Endothelial cell of hepatic sinusoid (primary cell): ENCODE measurements around the gene ZCCHC10.
"Not testable (repeated sequence)": the region's sequence is repeated elsewhere in the genome, so short reads cannot be mapped to it uniquely, and the experiment has no call there.

Experiments used
- in situ Hi-C: cut with HindIII; loops from 2 replicates; pipeline ENCODE4 v1.10.0; 2017; ENCODE audit warnings: low sequenced_read_pairs

The ZCCHC10 gene

DNA sequence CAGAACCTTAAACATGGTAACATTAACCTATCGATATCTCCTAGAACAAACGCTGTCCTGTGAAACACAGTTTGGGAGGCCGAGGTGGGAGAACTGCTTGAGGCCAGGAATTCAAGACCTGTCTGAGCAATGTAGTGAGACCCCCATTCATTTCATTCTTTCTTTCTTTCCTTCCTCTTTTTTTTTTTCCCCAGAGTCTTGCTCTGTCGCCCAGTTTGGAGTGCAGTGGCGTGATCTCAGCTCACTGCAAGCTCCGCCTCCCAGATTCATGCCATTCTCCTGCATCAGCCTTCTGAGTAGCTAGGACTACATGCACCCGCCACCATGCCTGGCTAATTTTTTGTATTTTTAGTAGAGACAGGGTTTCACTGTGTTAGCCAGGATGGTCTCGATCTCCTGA is 20.2 kb upstream of the ZCCHC10 start:
- in situ Hi-C loops: not testable (repeated sequence)

DNA sequence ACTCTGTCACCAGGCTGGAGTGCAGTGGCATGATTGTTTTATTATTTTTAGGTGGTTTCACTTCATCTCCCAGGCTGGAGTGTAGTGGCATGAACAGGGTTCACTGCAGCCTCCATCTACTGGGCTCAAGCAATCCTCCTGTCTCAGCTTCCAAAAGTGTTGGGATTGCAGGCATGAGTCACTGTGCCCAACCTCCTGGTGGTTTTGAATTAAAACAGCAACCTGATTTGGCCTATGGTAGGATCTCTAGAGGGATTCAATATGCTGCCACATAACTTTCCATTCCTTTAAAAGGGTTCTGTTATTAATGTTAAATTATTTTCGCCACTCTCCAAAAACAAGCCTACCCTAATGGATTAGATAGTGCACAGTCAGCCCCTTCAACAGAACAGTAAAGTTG is 15.6 kb upstream of the ZCCHC10 start:
- in situ Hi-C loops: no loop called here

DNA sequence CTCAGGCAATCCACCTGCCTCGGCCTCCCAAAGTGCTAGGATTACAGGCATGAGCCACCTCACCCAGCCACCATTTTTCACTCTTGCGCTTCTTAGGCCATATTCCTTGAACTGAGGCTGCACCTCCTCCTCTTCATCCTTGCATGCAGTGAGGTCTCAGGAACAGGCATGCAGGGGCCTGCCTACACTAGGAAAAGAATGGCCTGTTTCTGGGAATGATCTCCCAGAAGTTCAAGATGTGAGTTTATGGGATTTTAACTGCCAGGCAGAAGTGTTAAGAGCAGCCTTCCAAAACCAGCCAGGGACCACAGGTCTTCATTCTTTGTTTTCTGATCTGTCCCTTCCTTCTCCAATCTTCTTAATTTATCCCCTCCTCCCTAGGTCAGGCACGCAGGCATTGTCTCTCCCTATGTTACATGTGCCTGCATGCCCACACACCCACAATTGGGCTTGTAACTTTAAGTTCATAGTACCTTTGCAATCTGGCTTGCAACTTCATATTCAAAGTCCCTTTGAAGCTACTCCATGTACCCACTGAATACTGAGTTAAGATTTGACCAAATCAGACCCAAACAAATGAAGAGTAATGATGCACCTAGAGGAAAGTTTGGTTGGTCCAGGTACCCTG is 14.9 kb upstream of the ZCCHC10 start:
- in situ Hi-C loops: no loop called here

DNA sequence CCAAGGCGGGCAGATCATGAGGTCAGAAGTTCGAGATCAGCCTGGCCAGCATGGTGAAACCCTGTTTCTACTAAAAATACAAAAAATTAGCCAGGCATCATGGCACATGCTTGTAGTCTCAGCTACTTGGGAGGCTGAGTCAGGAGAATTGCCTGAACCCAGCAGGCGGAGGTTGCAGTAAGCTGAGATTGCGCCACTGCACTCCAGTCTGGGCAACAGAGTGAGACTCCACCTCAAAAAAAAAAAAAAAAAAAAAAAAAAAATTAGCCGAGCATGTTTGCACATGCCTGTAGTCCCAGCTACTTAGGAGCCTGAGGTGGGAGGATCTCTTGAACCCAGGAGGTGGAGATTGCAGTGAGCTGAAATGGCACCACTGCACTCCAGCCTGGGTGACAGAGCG is 10.3 kb upstream of the ZCCHC10 start:
- in situ Hi-C loops: not testable (repeated sequence)

DNA sequence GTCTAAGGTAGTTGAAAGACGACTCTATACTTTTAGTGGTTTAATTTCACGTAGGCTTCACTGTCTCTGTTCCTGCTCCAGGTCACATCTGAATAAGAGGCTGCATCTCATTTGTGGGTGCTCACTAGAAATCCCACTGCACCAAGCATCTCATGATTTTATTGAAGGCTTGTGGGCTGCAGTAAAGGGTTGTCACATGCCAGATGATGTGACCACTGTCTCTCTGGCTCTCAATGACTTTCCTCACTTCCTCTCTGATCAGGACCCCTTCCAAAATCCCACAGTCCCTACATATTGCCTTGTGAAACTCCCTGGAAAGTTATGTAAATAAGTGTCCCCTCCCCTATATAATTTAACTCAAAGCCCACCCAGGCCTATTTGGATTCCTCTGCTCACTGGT is 8.9 kb upstream of the ZCCHC10 start:
- in situ Hi-C loops: no loop called here

DNA sequence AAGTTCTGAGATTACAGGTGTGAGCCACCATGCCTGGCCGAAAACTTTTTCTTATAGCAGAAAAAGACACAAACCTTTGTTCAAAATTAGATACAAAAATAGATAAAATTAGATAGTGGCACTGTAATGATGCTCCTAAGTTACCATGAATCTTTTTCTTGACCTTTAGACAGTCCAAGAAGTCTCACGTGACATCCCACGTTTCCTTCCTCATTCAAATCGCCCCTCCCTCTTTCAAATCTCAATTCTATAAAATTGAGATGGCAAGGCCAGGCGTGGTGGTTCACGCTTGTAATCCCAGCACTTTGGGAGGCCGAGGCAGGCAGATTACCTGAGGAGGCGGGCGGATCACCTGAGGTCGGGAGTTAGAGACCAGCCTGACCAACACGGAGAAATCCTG is 7.7 kb upstream of the ZCCHC10 start:
- in situ Hi-C loops: no loop called here

DNA sequence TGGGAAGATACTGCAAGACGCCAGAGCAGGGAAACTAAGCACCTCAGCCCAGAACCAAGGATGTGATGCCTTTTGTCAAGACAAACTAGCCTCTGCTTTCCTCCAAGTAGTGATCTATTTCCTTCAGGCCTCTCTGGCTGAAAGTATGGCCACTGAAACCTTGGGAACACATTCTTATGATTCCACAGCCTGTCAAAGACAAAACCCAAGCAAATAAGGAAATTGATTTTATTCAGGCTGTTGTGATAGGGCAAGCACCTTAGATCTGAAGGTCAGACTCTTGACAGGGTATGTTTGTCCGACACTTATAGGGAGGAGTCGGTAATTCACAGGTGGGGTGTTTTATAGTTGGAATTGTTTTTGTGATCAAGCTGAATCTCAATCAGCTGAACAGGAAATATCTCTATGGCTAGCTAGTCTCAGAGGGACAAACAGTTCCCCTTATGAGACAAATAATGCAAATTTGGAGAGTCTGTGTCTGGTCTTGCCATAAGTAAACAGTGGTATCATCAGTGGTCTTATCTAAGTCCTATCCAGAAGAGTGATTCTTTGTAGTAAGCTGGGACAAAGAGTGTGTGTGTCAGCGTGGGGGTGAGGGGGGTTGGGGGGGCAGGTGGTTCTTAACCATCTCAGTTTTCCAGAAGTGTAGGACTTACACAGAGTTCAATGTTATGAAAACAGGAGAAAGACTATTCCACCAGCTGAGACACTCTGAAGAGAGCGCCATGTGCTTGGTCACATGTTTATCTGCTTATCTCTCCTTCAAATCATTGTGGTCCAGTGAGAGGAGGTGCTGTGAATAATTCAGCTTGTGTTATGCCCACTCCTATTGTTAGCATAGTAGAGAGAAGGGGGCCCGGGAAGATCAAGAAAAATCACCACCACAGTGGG is 6.7 kb upstream of the ZCCHC10 start:
- in situ Hi-C loops: no loop called here

DNA sequence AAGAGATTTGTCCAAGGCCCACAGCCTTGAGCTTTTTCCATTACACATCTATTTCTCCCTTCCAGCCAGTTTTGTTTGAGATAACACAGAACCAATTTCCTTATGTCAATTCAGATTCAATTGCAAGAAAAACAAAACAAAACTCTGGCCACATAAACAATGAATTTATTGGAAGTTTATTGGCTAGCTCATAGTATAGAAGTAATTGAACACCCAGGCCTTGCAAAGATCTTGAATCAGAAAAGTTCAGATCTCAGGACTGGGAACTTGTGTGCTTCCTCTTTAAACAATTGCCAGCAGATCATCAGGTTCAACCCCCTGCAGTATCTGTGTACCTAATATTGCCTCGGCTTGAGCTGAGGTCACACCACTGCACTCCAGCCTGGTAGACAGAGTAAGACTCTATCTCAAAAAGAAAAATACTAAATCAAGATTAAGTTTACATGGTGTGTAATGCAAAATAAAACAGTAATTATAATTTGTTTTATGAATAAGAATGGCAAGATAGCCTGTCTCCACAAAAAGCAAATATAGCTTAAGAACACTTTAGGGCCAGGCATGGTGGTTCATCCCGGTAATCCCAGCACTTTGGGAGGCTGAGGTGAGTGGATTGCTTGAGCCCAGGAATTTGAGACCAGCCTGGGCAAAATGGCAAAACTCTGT is 4.1 kb upstream of the ZCCHC10 start:
- in situ Hi-C loops: no loop called here

DNA sequence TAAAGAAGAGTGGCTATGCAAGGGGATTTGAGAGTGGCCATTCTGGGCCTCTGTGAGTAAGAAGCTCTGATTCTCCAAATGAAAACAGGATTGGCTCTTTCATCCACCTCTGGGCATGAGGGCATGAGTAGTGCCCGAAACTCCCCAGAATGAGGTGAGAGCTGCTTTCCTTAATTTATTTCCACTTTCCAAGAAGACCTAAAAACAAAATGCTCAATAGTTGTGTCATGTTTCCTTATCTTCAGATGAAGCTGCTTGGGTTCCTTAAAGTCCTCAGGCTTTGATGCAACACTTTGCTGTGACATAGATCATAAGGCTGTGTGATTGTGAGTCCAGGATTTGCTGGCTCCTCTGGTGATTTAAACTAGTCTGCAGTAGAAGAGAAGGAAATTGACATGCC is 3.1 kb upstream of the ZCCHC10 start:
- in situ Hi-C loops: no loop called here

DNA sequence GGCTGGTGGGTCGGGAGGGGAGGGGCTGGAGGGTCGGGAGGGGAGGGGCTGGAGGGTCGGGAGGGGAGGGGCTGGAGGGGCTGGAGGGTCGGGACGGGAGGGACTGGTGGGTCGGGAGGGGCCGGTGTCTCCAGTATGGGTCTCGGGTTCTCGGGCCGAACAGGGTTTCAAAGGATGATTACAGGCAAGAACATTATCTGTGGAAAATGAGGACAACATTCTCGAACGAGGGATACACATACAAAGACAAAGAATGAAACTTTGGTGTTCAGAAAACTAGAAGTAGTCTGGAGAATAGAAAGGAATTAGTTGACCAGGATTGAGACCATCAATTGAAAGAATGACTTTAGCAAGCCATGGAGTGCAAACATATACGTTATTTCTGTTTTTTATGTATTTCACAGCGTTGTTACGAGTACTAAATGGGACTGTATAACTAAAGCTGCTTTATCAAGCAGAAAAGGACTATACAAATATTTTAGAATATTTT is 360 bp upstream of the ZCCHC10 start:
- in situ Hi-C loops: no loop called here

DNA sequence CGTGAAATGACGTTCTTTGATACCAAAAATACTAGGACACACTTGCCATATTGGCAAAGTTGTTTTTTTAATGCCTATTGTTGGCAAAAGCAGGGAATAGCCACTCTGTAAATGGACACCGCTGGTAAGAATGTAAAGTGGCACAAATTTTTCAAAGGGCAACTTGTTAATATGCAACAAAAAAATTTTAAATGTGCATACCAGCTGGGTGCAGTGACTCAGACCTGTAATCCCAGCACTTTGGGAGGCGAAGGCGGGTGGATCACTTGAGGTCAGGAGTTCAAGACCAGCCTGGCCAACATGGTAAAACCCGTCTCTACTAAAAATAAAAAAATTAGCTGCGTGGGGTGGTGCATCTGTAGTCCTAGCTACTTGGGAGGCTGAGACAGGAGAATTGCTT is 6.9 kb downstream of the ZCCHC10 start:
- in situ Hi-C loops: not testable (repeated sequence)

DNA sequence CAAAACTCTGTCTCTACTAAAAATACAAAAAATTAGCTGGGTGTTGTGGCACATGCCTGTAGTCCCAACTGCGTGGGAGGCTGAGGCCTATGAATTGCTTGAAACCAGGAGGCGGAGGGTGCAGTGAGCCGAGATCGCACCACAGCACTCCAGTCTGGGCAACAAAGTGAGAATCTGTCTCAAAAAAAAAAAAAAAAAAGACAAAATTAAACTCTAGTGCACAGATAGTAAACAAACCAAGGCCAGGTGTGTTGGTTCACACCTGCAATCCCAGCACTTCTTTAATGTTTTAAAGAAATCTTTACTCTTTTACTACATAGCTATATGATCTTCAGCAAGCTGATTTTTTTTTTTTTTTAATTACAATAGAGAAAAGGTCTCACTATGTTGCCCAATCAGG is 8.4 kb downstream of the ZCCHC10 start:
- in situ Hi-C loops: no loop called here

DNA sequence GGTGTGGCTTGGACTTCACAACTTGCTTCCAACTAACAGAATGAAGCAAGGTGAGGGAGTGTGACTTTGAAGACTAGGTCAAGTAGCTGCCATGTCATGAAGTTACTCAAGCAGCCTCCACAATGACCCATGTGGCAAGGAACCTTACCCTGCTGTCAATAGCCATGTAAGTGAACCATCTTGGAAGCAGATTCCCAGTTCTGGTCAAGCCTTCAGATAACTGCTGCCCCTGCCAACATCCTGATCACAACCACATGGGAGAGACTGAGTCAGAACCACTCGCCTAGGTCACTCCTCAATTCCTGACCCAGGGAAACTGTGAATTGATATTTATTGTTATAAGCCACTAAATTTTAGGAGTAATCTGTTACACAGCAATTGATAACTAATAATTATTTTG is 10.9 kb downstream of the ZCCHC10 start:
- in situ Hi-C loops: no loop called here

DNA sequence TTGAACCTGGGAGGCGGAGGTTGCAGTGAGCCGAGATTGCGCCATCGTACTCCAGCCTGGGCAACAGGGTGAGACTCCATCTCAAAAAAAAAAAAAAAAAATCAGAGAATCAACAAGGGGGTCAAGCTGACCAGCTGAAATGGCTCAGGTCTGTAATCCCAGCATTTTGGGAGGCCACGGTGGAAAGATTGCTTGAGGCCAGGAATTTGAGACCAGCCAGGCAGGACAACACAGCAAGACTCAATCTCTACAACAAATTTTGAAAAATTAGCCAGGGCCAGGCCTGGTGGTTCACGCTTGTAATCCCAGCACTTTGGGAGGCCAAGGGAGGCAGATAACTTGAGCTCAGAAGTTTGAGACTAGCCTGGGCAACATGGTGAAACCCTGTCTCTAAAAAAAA is 17.9 kb downstream of the ZCCHC10 start:
- in situ Hi-C loops: loop anchor here (5.0 kb wide), 1 partner anchor 46 kb away; the partner anchor contains the start of gene AFF4

DNA sequence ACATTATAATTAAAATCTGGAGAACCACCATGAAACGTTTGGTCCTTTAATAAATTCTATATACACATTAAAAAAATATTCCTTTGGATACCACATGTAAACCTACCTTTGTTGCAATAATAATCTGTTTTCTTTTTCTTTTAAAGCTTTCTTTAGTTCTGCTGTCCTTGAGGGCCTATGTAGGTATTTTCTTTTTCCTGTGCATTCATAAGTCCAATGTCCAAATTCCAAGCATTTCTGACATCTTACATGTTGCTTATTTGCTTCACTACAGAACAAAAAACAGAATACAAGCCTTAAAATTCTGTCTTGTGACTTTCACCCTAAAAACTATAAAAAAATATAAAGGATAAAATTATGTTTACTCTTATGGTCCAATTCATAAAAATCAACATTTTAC is 19.7 kb downstream of the ZCCHC10 start:
- in situ Hi-C loops: loop anchor here (5.0 kb wide), 1 partner anchor 44 kb away; the partner anchor contains the start of gene AFF4

DNA sequence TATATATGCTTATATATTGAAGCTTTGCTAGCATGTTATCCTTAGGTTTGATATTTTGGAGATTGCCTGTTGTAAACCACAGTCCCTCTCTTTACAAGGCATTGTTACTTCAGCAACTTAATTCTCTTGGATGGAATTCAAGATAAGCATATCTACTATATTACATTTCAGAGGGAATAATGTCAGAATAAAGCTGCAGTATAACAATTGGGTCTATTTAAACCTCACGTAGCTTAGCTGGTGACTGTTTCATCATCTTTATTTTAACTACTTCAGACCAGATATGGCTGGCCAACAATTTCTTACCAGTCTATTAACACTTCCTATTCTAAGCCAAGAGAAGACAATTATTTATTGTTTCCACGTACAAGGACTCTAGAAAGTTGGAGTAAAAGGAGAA is 27.1 kb downstream of the ZCCHC10 start:
- in situ Hi-C loops: no loop called here

DNA sequence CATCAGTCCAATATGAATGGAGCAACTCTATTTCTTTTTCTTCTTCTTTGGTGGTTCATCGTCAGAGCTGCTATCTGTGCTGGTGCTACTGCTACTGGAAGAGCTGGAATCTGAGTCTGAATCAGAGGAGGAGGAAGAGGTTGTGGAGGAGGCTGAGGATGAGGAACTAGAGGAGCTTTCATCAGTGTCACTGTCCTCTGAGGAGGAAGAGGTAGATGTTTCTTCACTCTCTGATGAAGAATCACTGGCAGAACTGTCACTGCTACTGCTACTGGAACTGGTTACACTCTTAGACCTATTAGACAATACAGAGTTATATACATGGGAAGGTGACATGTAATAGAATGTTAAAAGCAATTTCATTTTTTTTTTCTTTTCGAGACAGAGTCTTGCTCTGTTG is 27.8 kb downstream of the ZCCHC10 start:
- in situ Hi-C loops: no loop called here

DNA sequence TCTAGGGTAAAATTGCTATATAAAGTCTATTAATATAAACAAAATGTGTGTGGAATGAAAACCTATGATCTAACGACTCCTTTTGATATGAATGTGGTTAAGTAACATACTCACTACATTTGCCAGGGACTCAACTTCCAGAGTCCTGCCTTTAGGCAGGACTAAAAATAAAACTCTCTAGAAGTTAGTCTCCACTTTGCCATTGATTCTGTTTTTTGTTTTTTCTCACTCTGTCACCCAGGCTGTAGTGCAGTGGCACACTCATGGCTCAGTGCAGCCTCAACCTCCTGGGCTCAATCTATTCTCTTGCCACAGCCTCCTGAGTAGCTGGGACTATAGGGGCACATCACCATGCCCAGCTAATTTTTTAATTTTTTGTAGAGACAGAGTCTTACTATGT is 30.0 kb downstream of the ZCCHC10 start:
- in situ Hi-C loops: no loop called here

DNA sequence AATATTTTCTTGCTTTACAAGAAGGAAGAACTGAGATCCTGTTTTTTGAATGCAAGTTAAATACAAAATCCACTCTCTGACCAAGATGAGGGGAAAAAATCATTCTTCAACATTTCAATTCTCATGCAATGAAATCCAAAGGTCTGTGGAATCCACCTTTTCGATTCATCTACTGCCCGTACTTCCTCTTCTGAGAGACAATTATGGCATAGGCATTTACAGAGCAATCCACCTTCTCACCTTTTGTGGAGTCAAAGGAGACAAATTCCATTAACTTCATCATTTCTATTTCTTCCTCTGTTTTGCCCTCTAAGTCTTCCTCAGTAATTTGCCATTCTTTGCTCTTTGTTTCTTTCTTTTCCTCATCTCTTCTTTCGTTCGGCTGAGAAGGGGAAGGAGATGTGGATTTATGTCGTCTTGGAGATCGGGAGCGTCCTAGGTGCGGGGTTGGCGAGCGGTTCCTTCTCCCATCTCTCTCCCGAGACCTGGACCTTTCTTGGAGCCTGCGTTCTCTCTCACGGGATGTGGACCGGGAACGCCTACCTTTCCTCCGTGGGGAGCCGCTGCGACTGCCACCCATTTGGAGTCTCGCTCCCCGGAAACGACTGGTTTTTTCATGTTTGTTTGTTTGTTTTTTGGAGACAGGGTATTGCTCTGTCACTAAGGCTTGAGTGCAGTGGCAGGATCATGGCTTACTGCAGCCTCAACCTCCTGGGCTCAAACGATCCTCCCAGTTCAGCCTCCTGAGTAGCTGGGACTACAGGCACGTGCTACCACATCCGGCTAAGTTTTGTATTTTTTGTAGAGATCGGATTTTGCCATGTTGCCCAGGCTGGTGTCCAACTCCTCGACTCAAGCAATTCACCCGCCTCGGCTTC is 38.6 kb downstream of the ZCCHC10 start:
- in situ Hi-C loops: no loop called here

DNA sequence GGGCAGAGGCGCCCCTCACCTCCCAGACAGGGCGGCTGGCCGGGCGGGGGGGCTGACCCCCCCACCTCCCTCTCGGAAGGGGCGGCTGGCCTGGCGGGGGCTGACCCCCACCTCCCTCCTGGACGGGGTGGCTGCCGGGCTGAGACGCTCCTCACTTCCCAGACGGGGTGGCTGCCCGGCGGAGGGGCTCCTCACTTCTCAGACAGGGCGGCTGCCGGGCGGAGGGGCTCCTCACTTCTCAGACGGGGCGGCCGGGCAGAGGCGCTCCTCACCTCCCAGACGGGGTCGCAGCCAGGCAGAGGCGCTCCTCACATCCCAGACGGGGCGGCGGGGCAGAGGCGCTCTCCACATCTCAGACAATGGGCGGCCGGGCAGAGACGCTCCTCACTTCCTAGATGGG is 43.4 kb downstream of the ZCCHC10 start:
- in situ Hi-C loops: not testable (repeated sequence)

DNA sequence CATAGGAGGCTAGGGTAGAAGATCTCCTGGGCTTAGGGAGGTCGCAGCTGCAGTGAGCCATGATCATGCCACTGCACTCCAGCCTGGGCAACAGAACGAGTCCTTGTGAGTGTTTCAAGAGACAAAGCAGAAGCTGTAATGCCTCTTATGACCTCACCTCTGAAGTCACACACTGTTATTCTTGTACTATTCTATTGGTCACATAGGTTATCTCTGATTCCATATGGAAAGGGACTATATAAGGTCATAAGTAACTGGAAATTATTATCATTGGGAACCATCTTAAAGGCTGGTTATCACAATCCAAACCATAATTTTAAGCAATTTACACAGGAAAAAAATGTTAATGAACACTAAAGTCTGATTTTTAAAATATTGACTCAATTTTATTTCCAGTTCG is 45.1 kb downstream of the ZCCHC10 start:
- in situ Hi-C loops: no loop called here
